HG03565 (cell line): ENCODE data around the gene MPHOSPH9.
"Not testable (repeated sequence)": the region's sequence is repeated elsewhere in the genome, so short reads cannot be mapped to it uniquely, and the experiment has no call there.

Experiments
- ATAC-seq: cut with Tn5 transposase; IDR thresholded peaks from one replicate; pipeline ENCODE4 v1.9.1; 2021; ENCODE audit warnings: mild to moderate bottlenecking, moderate library complexity; ENCODE audit not compliant: unreplicated experiment

The MPHOSPH9 gene

GRCh38 chr12:123227581-123228258 lies 5.2 kb downstream of the MPHOSPH9 start:
- no peak for ATAC-seq

GRCh38 chr12:123225443-123225842 lies 7.5 kb downstream of the MPHOSPH9 start:
- no peak for ATAC-seq

GRCh38 chr12:123223241-123223668 lies 9.7 kb downstream of the MPHOSPH9 start:
- ATAC-seq = peak; percentile 68

- ATAC-seq = not testable (repeated sequence)
Measured at GRCh38 chr12:123207815-123208214, 25.1 kb downstream of the MPHOSPH9 start.

- ATAC-seq = not testable (repeated sequence)
Measured at GRCh38 chr12:123206794-123207193, 26.1 kb downstream of the MPHOSPH9 start.

GRCh38 chr12:123200414-123200813 lies 32.5 kb downstream of the MPHOSPH9 start:
- ATAC-seq = no peak

- no peak for ATAC-seq
Measured at GRCh38 chr12:123199936-123200335, 33.0 kb downstream of the MPHOSPH9 start.

GRCh38 chr12:123187637-123188036 lies 45.3 kb downstream of the MPHOSPH9 start:
- ATAC-seq = no peak

- ATAC-seq = no peak
Measured at GRCh38 chr12:123180171-123180570, 52.8 kb downstream of the MPHOSPH9 start.

GRCh38 chr12:123171967-123172366 lies 61.0 kb downstream of the MPHOSPH9 start:
- no peak for ATAC-seq

- ATAC-seq = no peak
Measured at GRCh38 chr12:123167329-123167728, 65.6 kb downstream of the MPHOSPH9 start.

GRCh38 chr12:123165537-123165936 lies 67.4 kb downstream of the MPHOSPH9 start:
- no peak for ATAC-seq

- ATAC-seq = no peak
Measured at GRCh38 chr12:123164710-123165261, 68.2 kb downstream of the MPHOSPH9 start.

GRCh38 chr12:123164222-123164621 lies 68.7 kb downstream of the MPHOSPH9 start:
- no peak for ATAC-seq

GRCh38 chr12:123163227-123163626 lies 69.7 kb downstream of the MPHOSPH9 start:
- no peak for ATAC-seq

GRCh38 chr12:123160801-123161487 lies 72.0 kb downstream of the MPHOSPH9 start:
- no peak for ATAC-seq

- ATAC-seq = no peak
Measured at GRCh38 chr12:123153906-123154305, 79.0 kb downstream of the MPHOSPH9 start.

GRCh38 chr12:123152833-123153232 lies 80.1 kb downstream of the MPHOSPH9 start:
- ATAC-seq = no peak

GRCh38 chr12:123151457-123152454 lies 81.2 kb downstream of the MPHOSPH9 start:
- no peak for ATAC-seq

- ATAC-seq = no peak
Measured at GRCh38 chr12:123150744-123151456, 82.0 kb downstream of the MPHOSPH9 start, which contains the start of gene PITPNM2. Gene PITPNM2, minus strand, starts transcription at chr12:123151090. Its CDS starts 116,500 bp downstream, at chr12:123034590.
